ENCODE results near the gene BLTP3A. TPM values are rescaled to one million over a fixed set of nuclear protein-coding genes. Genes with fewer than 3 reads are reported as not detected.

BLTP3A gene
- total and polyA plus RNA-seq, 2 of the 8 experiments (the other 6 are each of a cell fraction or from before 2014, with no cell fraction given), result 8.5 to 17.2 TPM

DNA sequence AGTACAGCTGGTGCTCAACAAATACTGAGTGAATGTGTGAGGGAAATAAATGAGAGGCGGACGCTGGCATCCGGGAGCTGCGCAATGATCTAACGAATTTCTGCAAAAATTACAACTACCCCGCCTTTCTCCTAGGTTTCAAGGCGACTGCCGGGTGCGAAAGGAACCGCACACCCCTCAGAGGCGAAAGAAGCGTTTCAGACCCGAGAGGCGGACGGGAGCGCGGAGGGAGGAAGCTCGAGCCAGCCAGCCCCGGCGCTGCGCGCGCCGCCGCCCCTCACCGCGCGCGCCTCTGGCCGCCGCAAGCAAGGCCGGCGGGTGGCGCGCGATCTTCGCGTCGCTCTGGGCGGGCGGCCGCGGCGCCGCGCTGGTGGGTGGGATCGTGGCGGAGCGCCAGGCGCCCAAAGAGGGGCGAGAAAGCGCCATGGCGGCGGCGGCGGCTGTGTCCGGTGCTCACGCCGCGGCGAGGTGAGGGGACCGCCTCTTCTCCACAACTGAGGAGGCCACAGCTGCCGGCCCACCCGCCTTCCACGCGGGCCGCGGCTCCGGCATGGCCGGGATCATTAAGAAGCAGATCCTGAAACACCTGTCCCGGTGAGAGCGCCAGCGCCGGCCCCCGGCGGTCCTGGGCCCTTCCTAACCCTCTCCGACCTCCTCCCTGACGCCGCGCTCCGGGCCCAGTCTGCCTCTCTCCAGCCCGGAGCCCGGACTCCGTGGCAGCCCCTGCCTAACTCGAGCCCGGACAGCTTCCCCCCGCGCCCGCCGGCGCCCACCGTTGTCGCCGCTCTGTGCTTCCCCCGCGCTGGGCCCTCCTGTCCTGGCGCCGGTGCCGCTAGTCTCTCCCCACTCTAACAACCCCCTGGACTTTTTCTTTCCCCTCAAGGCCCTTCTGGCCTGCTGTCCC is at the start of gene BLTP3A (continued):
- TF ChIP-seq CBX8 (IDR thresholded peaks at IDR 0.05; ENCODE audit: borderline replicate concordance, low read depth, low read length) (no peak), RFX5 (IDR thresholded peaks at IDR 0.05; ENCODE audit: borderline replicate concordance, low read depth, low read length) (no peak), SRF (IDR thresholded peaks at IDR 0.05; ENCODE audit: low read depth, low read length) (no peak), FOSL1 (IDR thresholded peaks at IDR 0.05; ENCODE audit: insufficient read depth, low read depth, low read length) (no peak), HDAC2 (IDR thresholded peaks at IDR 0.05; ENCODE audit: borderline replicate concordance in 1 of 2, low read depth in 2 of 2, low read length in 2 of 2) (peak in 1 of 2 experiments; percentile 3; a peak in 1 of 4 replicates), CHD1 (IDR thresholded peaks at IDR 0.05; ENCODE audit: low read depth, low read length) (no peak), NANOG (IDR thresholded peaks at IDR 0.05; ENCODE audit: insufficient read depth, low read depth, low read length, poor library complexity, severe bottlenecking) (no peak), JUN (IDR thresholded peaks at IDR 0.05; ENCODE audit: low read depth, low read length) (no peak), CTBP2 (IDR thresholded peaks at IDR 0.05; ENCODE audit: borderline replicate concordance, insufficient read depth, insufficient read length, low read length) (no peak), SIRT6 (IDR thresholded peaks at IDR 0.05; ENCODE audit: low read length) (no peak), KDM5A (IDR thresholded peaks at IDR 0.05; ENCODE audit: low read length) (no peak), ZNF274 (IDR thresholded peaks at IDR 0.05; ENCODE audit: borderline replicate concordance, extremely low read depth, low read length) (no peak), BRCA1 (IDR thresholded peaks at IDR 0.05; ENCODE audit: low read depth, low read length) (no peak), CEBPB (IDR thresholded peaks at IDR 0.05; ENCODE audit: low read depth, low read length) (no peak), EGR1 (IDR thresholded peaks at IDR 0.05; ENCODE audit: borderline replicate concordance, low read depth, low read length) (no peak), SP1 (IDR thresholded peaks at IDR 0.05; ENCODE audit: low read depth, low read length) (no peak), MAFK (IDR thresholded peaks at IDR 0.05; ENCODE audit: low read depth, low read length) (no peak), CHD2 (IDR thresholded peaks at IDR 0.05; ENCODE audit: low read length) (no peak), TCF12 (IDR thresholded peaks at IDR 0.05; ENCODE audit: low read depth, low read length) (no peak), KDM4A (IDR thresholded peaks at IDR 0.05; ENCODE audit: low read depth, low read length, severe bottlenecking) (peak; percentile 89), CBX5 (IDR thresholded peaks at IDR 0.05; ENCODE audit: low read depth, low read length) (no peak), RNF2 (IDR thresholded peaks at IDR 0.05; ENCODE audit: borderline replicate concordance, low read depth, low read length, missing control alignments, poor library complexity, severe bottlenecking) (no peak)

All from H1 (cell line).